WTC11 (cell line): ENCODE measurements around the gene CACNA2D1. TPM values are rescaled to one million over a fixed set of nuclear protein-coding genes. Genes with fewer than 3 reads are reported as not detected.

Experiments
- ATAC-seq: fragments of 200-7000 bp; cut with Tn5 transposase; 2 replicates; pipeline ENCODE4 v1.10.0; 2021; ENCODE audit warnings: mild to moderate bottlenecking, moderate library complexity
- CTCF ChIA-PET: fragments of 300-600 bp; sonication (Branson Sonifier 250); formaldehyde crosslinking; loops from one replicate; lab custom pipeline; 2021; ENCODE audit warnings: antibody characterized with exemption; lab: Charles Lee
- POLR2A ChIA-PET: fragments of 350-600 bp; sonication (Branson Sonifier 250); formaldehyde crosslinking; loops from one replicate; lab custom pipeline; 2021; ENCODE audit warnings: antibody characterized with exemption; lab: Charles Lee
- DNase-seq: peaks from one replicate; pipeline ENCODE4 v3.0.0; 2021; ENCODE audit warnings: low spot score
- H3K27ac Mint-ChIP-seq: 2 replicates; pipeline ENCODE4 v1.8.0; 2021; ENCODE audit warnings: mixed read lengths
- H3K27me3 Mint-ChIP-seq: 2 replicates; pipeline ENCODE4 v1.8.0; 2021; ENCODE audit warnings: low read depth, mild to moderate bottlenecking, moderate library complexity, mixed read lengths
- H3K36me3 Mint-ChIP-seq: 2 replicates; pipeline ENCODE4 v1.8.0; 2021; ENCODE audit warnings: mixed read lengths
- H3K4me1 Mint-ChIP-seq: 2 replicates; pipeline ENCODE4 v1.8.0; 2022; ENCODE audit warnings: mixed read lengths
- H3K4me3 Mint-ChIP-seq: 2 replicates; pipeline ENCODE4 v1.8.0; 2021; ENCODE audit warnings: mild to moderate bottlenecking, moderate library complexity, mixed read lengths
- H3K9me3 Mint-ChIP-seq: 2 replicates; pipeline ENCODE4 v1.8.0; 2021; ENCODE audit warnings: mixed read lengths
- CBFB ChIP-seq: sonication (generic); formaldehyde crosslinking; IDR thresholded peaks from 2 replicates; pipeline ENCODE4 v1.8.1; 2022; ENCODE audit warnings: mild to moderate bottlenecking, low read depth, missing genetic modification reagents
- FOXJ3 ChIP-seq: sonication (generic); formaldehyde crosslinking; IDR thresholded peaks from 2 replicates; pipeline ENCODE4 v1.9.0; 2021; ENCODE audit warnings: missing genetic modification reagents, mild to moderate bottlenecking, borderline replicate concordance
- FOXK1 ChIP-seq: sonication (generic); formaldehyde crosslinking; IDR thresholded peaks from 2 replicates; pipeline ENCODE4 v1.8.0; 2022; ENCODE audit warnings: mild to moderate bottlenecking, moderate library complexity, missing genetic modification reagents
- GABPB1 ChIP-seq: sonication (generic); formaldehyde crosslinking; IDR thresholded peaks from 2 replicates; pipeline ENCODE4 v1.8.1; 2023; ENCODE audit warnings: mild to moderate bottlenecking, missing genetic modification reagents
- HMGA2 ChIP-seq: fragments of 250-450 bp; sonication (Bioruptor Pico); IDR thresholded peaks from 2 replicates; pipeline ENCODE4 v1.4.0; 2021; ENCODE audit warnings: mild to moderate bottlenecking, moderate library complexity
- MYBL2 ChIP-seq: sonication (generic); formaldehyde crosslinking; IDR thresholded peaks from 2 replicates; pipeline ENCODE4 v1.8.1; 2023; ENCODE audit warnings: mild to moderate bottlenecking, moderate library complexity, missing genetic modification reagents
- NFE2L1 ChIP-seq: sonication (generic); formaldehyde crosslinking; IDR thresholded peaks from 2 replicates; pipeline ENCODE4 v1.8.1; 2023; ENCODE audit warnings: missing genetic modification reagents
- NFYB ChIP-seq: sonication (generic); formaldehyde crosslinking; conservative IDR thresholded peaks from 2 replicates; pipeline ENCODE4 v1.8.0; 2022; ENCODE audit warnings: low read depth, missing genetic modification reagents
- NR2C2 ChIP-seq: sonication (generic); formaldehyde crosslinking; IDR thresholded peaks from 2 replicates; pipeline ENCODE4 v1.8.0; 2022; ENCODE audit warnings: mild to moderate bottlenecking, missing genetic modification reagents
- PRRX2 ChIP-seq: fragments of 250-450 bp; sonication (Bioruptor Pico); IDR thresholded peaks from 2 replicates; pipeline ENCODE4 v1.8.0; 2021; ENCODE audit warnings: mild to moderate bottlenecking
- RELA ChIP-seq: sonication (generic); formaldehyde crosslinking; IDR thresholded peaks from 2 replicates; pipeline ENCODE4 v1.8.1; 2022; ENCODE audit warnings: missing genetic modification reagents, mild to moderate bottlenecking, borderline replicate concordance
- SMAD4 ChIP-seq: sonication (generic); formaldehyde crosslinking; IDR thresholded peaks from 2 replicates; pipeline ENCODE4 v1.8.0; 2022; ENCODE audit warnings: mild to moderate bottlenecking, missing genetic modification reagents
- ZBTB21 ChIP-seq: sonication (generic); formaldehyde crosslinking; IDR thresholded peaks from 2 replicates; pipeline ENCODE4 v1.8.1; 2023; ENCODE audit warnings: mild to moderate bottlenecking, missing genetic modification reagents, borderline replicate concordance
- ZNF138 ChIP-seq: sonication (generic); formaldehyde crosslinking; conservative IDR thresholded peaks from 2 replicates; pipeline ENCODE4 v1.8.1; 2022; ENCODE audit warnings: mild to moderate bottlenecking, moderate library complexity, missing genetic modification reagents
- ZNF317 ChIP-seq: sonication (generic); formaldehyde crosslinking; IDR thresholded peaks from 2 replicates; pipeline ENCODE4 v1.8.1; 2023; ENCODE audit warnings: low read depth, mild to moderate bottlenecking, moderate library complexity, missing genetic modification reagents, borderline replicate concordance
- total RNA-seq: library from RNA; stranded (reverse); gene quantifications from 3 replicates; pipeline ENCODE4 v1.2.3, GENCODE V29; 2021
- TF ChIP-seq, protein P1 (sequence below): fragments of 250-450 bp; sonication (Bioruptor Pico); IDR thresholded peaks from 2 replicates; pipeline ENCODE4 v1.8.0; 2021; ENCODE audit warnings: mild to moderate bottlenecking
- TF ChIP-seq, protein P2 (sequence below): sonication (generic); formaldehyde crosslinking; IDR thresholded peaks from 2 replicates; pipeline ENCODE4 v1.8.1; 2022; ENCODE audit warnings: mild to moderate bottlenecking, moderate library complexity, missing genetic modification reagents
- TF ChIP-seq, protein P3 (sequence below): sonication (generic); formaldehyde crosslinking; IDR thresholded peaks from 2 replicates; pipeline ENCODE4 v1.8.0; 2022; ENCODE audit warnings: missing genetic modification reagents
- TF ChIP-seq, protein P4 (sequence below): sonication (generic); formaldehyde crosslinking; IDR thresholded peaks from 2 replicates; pipeline ENCODE4 v1.8.0; 2022; ENCODE audit warnings: mild to moderate bottlenecking, missing genetic modification reagents

CACNA2D1 gene
- total RNA-seq, 1 experiment from 2014 or later: 33.3 TPM

DNA sequence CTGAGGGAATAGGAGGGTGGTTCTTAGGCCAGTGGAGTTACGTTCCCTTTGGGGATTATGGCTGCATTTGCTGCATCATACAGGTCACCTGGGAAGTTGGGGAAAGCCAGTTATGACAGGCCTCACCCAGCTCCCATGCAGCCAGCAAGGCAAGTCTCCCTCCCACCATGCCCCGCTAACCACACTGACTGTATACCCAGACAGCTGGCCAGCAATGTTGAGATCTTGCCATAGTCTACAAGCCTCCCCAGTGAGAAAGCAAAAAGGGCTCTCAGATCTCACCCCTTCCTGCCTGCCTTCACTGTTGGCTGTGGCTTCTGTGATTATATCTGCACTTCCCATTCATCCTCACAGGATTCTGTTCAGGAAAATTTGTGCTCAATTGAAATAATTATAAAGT lies 540.5 kb downstream of the CACNA2D1 start:
- ATAC-seq (no peak), DNase-seq (no peak)
- ChIA-PET POLR2A (no interaction called here), CTCF (no interaction called here)
- Mint-ChIP-seq H3K36me3 (peaks cover 10% of the 10 kb centered on the region), H3K27me3 (no peaks in the 10 kb centered on the region), H3K4me3 (no peak overlapping the region), H3K27ac (no peak overlapping the region), H3K9me3 (peaks cover 25% of the 10 kb centered on the region), H3K4me1 (no peaks in the 10 kb centered on the region)
- no peak for TF ChIP-seq NFE2L1
- TF ChIP-seq FOXJ3 (CRISPR knock-in tag): no peak
- TF ChIP-seq, protein P1, sequence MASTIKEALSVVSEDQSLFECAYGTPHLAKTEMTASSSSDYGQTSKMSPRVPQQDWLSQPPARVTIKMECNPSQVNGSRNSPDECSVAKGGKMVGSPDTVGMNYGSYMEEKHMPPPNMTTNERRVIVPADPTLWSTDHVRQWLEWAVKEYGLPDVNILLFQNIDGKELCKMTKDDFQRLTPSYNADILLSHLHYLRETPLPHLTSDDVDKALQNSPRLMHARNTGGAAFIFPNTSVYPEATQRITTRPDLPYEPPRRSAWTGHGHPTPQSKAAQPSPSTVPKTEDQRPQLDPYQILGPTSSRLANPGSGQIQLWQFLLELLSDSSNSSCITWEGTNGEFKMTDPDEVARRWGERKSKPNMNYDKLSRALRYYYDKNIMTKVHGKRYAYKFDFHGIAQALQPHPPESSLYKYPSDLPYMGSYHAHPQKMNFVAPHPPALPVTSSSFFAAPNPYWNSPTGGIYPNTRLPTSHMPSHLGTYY (CRISPR knock-in tag): no peak
- no peak for TF ChIP-seq MYBL2 (CRISPR knock-in tag)
- no peak for TF ChIP-seq PRRX2
- no peak for TF ChIP-seq SMAD4 (CRISPR knock-in tag)
- TF ChIP-seq GABPB1: no peak

DNA sequence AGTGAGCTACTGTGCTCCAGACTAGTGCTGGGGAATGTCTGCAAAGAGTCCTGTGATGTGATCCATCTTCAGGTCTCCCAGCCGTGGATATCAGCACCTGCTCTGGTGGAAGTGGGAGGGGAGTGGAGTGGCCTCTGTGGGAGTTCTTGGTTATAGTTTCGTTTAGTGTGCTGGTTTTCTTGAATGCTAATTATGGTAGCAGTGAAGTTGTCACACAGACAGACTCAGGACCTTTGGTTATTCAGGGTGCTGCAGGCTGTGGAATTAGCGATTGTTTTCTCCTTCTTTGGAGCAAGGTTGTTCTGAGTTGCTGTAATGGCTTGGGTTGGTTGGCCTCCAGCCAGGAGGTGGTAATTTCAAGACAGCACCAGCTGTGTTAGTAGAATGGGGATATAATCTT lies 541.0 kb downstream of the CACNA2D1 start:
- no peaks in the 10 kb centered on the region for H3K4me1 Mint-ChIP-seq
- TF ChIP-seq, protein P2, sequence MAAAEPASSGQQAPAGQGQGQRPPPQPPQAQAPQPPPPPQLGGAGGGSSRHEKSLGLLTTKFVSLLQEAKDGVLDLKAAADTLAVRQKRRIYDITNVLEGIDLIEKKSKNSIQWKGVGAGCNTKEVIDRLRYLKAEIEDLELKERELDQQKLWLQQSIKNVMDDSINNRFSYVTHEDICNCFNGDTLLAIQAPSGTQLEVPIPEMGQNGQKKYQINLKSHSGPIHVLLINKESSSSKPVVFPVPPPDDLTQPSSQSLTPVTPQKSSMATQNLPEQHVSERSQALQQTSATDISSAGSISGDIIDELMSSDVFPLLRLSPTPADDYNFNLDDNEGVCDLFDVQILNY: no peak
- no peak for TF ChIP-seq SMAD4 (CRISPR knock-in tag)
- TF ChIP-seq RELA: no peak
- TF ChIP-seq HMGA2: no peak
- no peak for TF ChIP-seq ZNF138
- no peak for TF ChIP-seq NR2C2
- TF ChIP-seq ZBTB21: no peak
- TF ChIP-seq, protein P3, sequence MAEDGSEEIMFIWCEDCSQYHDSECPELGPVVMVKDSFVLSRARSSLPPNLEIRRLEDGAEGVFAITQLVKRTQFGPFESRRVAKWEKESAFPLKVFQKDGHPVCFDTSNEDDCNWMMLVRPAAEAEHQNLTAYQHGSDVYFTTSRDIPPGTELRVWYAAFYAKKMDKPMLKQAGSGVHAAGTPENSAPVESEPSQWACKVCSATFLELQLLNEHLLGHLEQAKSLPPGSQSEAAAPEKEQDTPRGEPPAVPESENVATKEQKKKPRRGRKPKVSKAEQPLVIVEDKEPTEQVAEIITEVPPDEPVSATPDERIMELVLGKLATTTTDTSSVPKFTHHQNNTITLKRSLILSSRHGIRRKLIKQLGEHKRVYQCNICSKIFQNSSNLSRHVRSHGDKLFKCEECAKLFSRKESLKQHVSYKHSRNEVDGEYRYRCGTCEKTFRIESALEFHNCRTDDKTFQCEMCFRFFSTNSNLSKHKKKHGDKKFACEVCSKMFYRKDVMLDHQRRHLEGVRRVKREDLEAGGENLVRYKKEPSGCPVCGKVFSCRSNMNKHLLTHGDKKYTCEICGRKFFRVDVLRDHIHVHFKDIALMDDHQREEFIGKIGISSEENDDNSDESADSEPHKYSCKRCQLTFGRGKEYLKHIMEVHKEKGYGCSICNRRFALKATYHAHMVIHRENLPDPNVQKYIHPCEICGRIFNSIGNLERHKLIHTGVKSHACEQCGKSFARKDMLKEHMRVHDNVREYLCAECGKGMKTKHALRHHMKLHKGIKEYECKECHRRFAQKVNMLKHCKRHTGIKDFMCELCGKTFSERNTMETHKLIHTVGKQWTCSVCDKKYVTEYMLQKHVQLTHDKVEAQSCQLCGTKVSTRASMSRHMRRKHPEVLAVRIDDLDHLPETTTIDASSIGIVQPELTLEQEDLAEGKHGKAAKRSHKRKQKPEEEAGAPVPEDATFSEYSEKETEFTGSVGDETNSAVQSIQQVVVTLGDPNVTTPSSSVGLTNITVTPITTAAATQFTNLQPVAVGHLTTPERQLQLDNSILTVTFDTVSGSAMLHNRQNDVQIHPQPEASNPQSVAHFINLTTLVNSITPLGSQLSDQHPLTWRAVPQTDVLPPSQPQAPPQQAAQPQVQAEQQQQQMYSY (CRISPR knock-in tag): no peak
- no peak for TF ChIP-seq ZNF317 (CRISPR knock-in tag)
- TF ChIP-seq, protein P4, sequence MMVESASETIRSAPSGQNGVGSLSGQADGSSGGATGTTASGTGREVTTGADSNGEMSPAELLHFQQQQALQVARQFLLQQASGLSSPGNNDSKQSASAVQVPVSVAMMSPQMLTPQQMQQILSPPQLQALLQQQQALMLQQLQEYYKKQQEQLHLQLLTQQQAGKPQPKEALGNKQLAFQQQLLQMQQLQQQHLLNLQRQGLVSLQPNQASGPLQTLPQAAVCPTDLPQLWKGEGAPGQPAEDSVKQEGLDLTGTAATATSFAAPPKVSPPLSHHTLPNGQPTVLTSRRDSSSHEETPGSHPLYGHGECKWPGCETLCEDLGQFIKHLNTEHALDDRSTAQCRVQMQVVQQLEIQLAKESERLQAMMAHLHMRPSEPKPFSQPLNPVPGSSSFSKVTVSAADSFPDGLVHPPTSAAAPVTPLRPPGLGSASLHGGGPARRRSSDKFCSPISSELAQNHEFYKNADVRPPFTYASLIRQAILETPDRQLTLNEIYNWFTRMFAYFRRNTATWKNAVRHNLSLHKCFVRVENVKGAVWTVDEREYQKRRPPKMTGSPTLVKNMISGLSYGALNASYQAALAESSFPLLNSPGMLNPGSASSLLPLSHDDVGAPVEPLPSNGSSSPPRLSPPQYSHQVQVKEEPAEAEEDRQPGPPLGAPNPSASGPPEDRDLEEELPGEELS (CRISPR knock-in tag): no peak
- TF ChIP-seq NFYB: no peak
- TF ChIP-seq FOXK1 (CRISPR knock-in tag): no peak
- no peak for TF ChIP-seq CBFB
- TF ChIP-seq, all 79 proteins: peak for 0
- peaks cover 29% of the 10 kb centered on the region for H3K9me3 Mint-ChIP-seq
- ATAC-seq (no peak), DNase-seq (no peak)
- no peak overlapping the region for H3K27ac Mint-ChIP-seq
- H3K4me3 Mint-ChIP-seq: no peak overlapping the region
- peaks cover 10% of the 10 kb centered on the region for H3K36me3 Mint-ChIP-seq
- CTCF ChIA-PET: no interaction called here
- no peaks in the 10 kb centered on the region for H3K27me3 Mint-ChIP-seq
- POLR2A ChIA-PET: no interaction called here
